Measurements from ENCODE around the gene MGMT.

The MGMT gene

DNA sequence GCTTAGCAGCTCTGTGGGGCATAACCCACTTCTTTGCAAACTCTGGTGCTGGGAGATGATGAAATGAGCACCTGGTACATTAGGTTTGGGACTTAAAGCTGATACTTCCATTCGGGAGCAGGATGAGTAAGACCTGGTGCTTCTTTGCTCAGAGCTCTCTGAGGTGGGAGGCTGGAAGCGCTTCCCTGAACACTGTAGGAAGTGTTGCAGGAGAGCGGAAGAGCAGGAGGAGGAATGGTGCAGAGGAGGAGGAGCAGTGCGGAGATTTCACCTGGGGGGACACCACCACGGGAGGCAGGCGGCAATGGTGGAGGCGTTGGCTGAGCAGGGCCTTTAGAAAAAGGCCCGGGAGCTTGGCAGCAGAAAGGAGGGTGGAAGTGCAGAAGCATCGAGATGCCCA, 142.5 kb downstream of the MGMT start:
- ATAC-seq (ENCODE audit: insufficient read depth, low read depth) (no peak), DNase-seq (no peak)
- Histone ChIP-seq H3K27me3 (ENCODE audit: insufficient read depth, low read length, poor library complexity) (no peaks in the 10 kb centered on the region), H3K9me3 (ENCODE audit: insufficient read depth, low read length, severe bottlenecking) (no peaks in the 10 kb centered on the region), H3K9ac (ENCODE audit: low read depth, low read length) (no peak overlapping the region), H2AFZ (ENCODE audit: low read depth, low read length) (no peak overlapping the region), H4K20me1 (ENCODE audit: insufficient read depth, low read length) (no peaks in the 10 kb centered on the region; the same call in 1 of the 2 replicates), H3K79me2 (ENCODE audit: insufficient read depth, low read length) (no peaks in the 10 kb centered on the region), H3K4me3 (ENCODE audit: low read depth in 1 of 2, low read length in 2 of 2) (no peak overlapping the region), H3K4me2 (ENCODE audit: insufficient read depth, low read length) (no peak overlapping the region), H3K4me1 (ENCODE audit: insufficient read depth, low read length) (no peaks in the 10 kb centered on the region), H3K27ac (ENCODE audit: low read length) (no peak overlapping the region), H3K36me3 (ENCODE audit: insufficient read depth, low read length) (no peaks in the 10 kb centered on the region)
- TF ChIP-seq, protein P1, sequence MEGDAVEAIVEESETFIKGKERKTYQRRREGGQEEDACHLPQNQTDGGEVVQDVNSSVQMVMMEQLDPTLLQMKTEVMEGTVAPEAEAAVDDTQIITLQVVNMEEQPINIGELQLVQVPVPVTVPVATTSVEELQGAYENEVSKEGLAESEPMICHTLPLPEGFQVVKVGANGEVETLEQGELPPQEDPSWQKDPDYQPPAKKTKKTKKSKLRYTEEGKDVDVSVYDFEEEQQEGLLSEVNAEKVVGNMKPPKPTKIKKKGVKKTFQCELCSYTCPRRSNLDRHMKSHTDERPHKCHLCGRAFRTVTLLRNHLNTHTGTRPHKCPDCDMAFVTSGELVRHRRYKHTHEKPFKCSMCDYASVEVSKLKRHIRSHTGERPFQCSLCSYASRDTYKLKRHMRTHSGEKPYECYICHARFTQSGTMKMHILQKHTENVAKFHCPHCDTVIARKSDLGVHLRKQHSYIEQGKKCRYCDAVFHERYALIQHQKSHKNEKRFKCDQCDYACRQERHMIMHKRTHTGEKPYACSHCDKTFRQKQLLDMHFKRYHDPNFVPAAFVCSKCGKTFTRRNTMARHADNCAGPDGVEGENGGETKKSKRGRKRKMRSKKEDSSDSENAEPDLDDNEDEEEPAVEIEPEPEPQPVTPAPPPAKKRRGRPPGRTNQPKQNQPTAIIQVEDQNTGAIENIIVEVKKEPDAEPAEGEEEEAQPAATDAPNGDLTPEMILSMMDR (IDR thresholded peaks at IDR 0.05; ENCODE audit: borderline replicate concordance, extremely low read depth, low read length, poor library complexity, severe bottlenecking) = no peak
- TF ChIP-seq EZH2 (IDR thresholded peaks at IDR 0.05; ENCODE audit: borderline replicate concordance, low read depth, low read length, severe bottlenecking) = no peak

DNA sequence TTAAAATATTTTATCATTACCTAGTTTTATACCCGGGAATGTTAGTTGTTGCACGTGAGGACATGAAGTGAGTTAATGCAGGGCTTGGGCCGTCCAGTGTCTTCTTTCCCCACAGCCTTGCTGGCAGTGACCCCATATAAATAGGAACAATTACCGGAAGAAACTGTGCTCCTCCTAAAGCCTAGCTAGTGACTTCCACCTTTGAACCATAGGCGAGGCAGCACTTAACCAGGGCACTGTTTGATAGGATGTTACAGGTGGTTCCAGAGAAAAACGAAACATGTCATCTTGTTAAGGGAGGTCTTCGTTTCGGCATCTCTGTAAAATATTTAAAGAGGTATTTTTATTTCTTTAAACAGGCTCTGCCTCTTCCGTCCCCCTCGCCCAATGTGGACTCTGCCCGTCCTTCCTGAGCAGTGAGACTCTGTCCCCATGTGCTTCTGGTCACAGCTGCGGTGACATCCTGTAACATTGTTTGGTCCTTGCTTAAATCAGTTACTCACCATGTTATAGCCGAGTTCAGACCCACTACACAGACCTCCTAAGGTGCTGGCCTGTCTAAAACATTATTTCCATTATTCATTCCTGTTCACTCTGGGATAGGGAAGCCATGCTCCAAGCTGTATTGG, 145.6 kb downstream of the MGMT start:
- Histone ChIP-seq H3K4me2 (ENCODE audit: insufficient read depth, low read length) (no peak overlapping the region), H2AFZ (ENCODE audit: low read depth, low read length) (no peak overlapping the region), H4K20me1 (ENCODE audit: insufficient read depth, low read length) (peaks cover 3% of the 10 kb centered on the region; the same call in 1 of the 2 replicates), H3K27me3 (ENCODE audit: insufficient read depth, low read length, poor library complexity) (no peaks in the 10 kb centered on the region), H3K79me2 (ENCODE audit: insufficient read depth, low read length) (no peaks in the 10 kb centered on the region; the same call in 1 of the 2 replicates), H3K9ac (ENCODE audit: low read depth, low read length) (no peak overlapping the region), H3K4me1 (ENCODE audit: insufficient read depth, low read length) (no peaks in the 10 kb centered on the region), H3K27ac (ENCODE audit: low read length) (no peak overlapping the region), H3K36me3 (ENCODE audit: insufficient read depth, low read length) (no peaks in the 10 kb centered on the region), H3K9me3 (ENCODE audit: insufficient read depth, low read length, severe bottlenecking) (no peaks in the 10 kb centered on the region), H3K4me3 (ENCODE audit: low read depth in 1 of 2, low read length in 2 of 2) (no peak overlapping the region)
- ATAC-seq (ENCODE audit: insufficient read depth, low read depth) (no peak), DNase-seq (no peak)
- TF ChIP-seq EZH2 (IDR thresholded peaks at IDR 0.05; ENCODE audit: borderline replicate concordance, low read depth, low read length, severe bottlenecking) = no peak
- TF ChIP-seq, protein P1 (IDR thresholded peaks at IDR 0.05; ENCODE audit: borderline replicate concordance, extremely low read depth, low read length, poor library complexity, severe bottlenecking) = no peak

DNA sequence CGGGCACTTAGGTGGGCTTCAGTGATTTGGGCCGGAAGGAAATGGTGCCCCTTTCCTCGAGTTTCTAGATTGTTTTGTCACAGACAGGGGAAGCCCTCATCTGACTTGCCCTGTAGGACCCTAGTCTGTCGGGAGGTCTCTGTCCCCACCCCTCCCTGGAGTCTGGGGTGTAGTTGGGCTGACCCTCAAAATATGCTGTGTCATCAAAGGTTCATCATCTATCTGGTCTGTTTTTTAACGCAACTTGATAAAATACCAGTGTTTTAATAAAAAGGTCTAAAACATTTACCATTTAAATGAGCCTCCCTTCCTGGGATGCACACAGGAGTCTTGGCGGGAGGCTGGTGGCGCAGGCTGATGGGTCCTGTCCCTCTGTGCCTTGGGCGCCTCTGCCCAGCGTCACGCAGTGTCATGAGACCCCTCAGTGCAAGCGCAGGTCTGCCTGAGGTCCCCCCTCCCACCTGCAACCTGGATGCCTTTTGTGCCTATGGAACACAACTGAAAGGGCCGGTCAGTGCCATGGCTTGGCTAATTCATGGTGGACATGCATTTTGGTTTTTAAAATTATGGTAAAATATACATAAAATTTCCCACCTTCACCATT, 146.4 kb downstream of the MGMT start:
- H3K36me3 ChIP-seq (ENCODE audit: insufficient read depth, low read length) = no peaks in the 10 kb centered on the region
- no peak overlapping the region for H2AFZ ChIP-seq (ENCODE audit: low read depth, low read length)
- H3K79me2 ChIP-seq (ENCODE audit: insufficient read depth, low read length) = no peaks in the 10 kb centered on the region; the same call in 1 of the 2 replicates
- H3K27me3 ChIP-seq (ENCODE audit: insufficient read depth, low read length, poor library complexity) = no peaks in the 10 kb centered on the region
- TF ChIP-seq, protein P1 (IDR thresholded peaks at IDR 0.05; ENCODE audit: borderline replicate concordance, extremely low read depth, low read length, poor library complexity, severe bottlenecking) = no peak
- TF ChIP-seq EZH2 (IDR thresholded peaks at IDR 0.05; ENCODE audit: borderline replicate concordance, low read depth, low read length, severe bottlenecking) = no peak
- ATAC-seq (ENCODE audit: insufficient read depth, low read depth) (no peak), DNase-seq (no peak)
- H3K9ac ChIP-seq (ENCODE audit: low read depth, low read length) = no peak overlapping the region
- peaks cover 3% of the 10 kb centered on the region; the same call in 1 of the 2 replicates for H4K20me1 ChIP-seq (ENCODE audit: insufficient read depth, low read length)
- no peaks in the 10 kb centered on the region for H3K4me1 ChIP-seq (ENCODE audit: insufficient read depth, low read length)
- no peaks in the 10 kb centered on the region for H3K9me3 ChIP-seq (ENCODE audit: insufficient read depth, low read length, severe bottlenecking)
- no peak overlapping the region for H3K4me2 ChIP-seq (ENCODE audit: insufficient read depth, low read length)
- no peak overlapping the region for H3K4me3 ChIP-seq (ENCODE audit: low read depth in 1 of 2, low read length in 2 of 2)
- H3K27ac ChIP-seq (ENCODE audit: low read length) = no peak overlapping the region
